Chondrocyte (in vitro differentiated cells): Measurements from ENCODE around the gene IP6K3. TPM values are rescaled to one million over a fixed set of nuclear protein-coding genes. Genes with fewer than 3 reads are reported as not detected.

Source experiments
- DNase-seq: peaks from one replicate; pipeline ENCODE4 v3.0.0; 2021; ENCODE audit warnings: mixed read lengths, low spot score
- H3K27ac Mint-ChIP-seq: one replicate; pipeline ENCODE4 v1.8.0; 2021; ENCODE audit warnings: mild to moderate bottlenecking, moderate library complexity, mixed read lengths; ENCODE audit not compliant: unreplicated experiment
- H3K27me3 Mint-ChIP-seq: 2 replicates; pipeline ENCODE4 v1.8.0; 2021; ENCODE audit warnings: low read depth, mixed read lengths
- H3K36me3 Mint-ChIP-seq: 2 replicates; pipeline ENCODE4 v1.8.0; 2021; ENCODE audit warnings: low read depth, mixed read lengths
- H3K4me1 Mint-ChIP-seq: 2 replicates; pipeline ENCODE4 v1.8.0; 2021; ENCODE audit warnings: low read depth, mild to moderate bottlenecking, mixed read lengths
- H3K4me3 Mint-ChIP-seq: one replicate; pipeline ENCODE4 v1.8.0; 2021; ENCODE audit warnings: mild to moderate bottlenecking, moderate library complexity, mixed read lengths; ENCODE audit not compliant: unreplicated experiment
- H3K9me3 Mint-ChIP-seq: 2 replicates; pipeline ENCODE4 v1.8.0; 2021; ENCODE audit warnings: low read depth, mixed read lengths
- CTCF ChIP-seq: fragments of 200-600 bp; sonication (generic); IDR thresholded peaks from 2 replicates; pipeline ENCODE4 v1.5.0; 2021; ENCODE audit warnings: antibody characterized with exemption, mild to moderate bottlenecking, moderate library complexity
- total RNA-seq: library from RNA; stranded (reverse); gene quantifications from 3 replicates; pipeline ENCODE4 v1.2.1, GENCODE V29; 2021

IP6K3 gene
- total RNA-seq, 1 donor from 2014 or later = 6.5 TPM

GRCh38 chr6:33704215-33705066 is 42.3 kb downstream of the IP6K3 start:
- TF ChIP-seq CTCF = no peak
- DNase-seq = peak; percentile 79
- Mint-ChIP-seq H3K36me3 (peaks cover 4% of the 10 kb centered on the region), H3K4me3 (no peak overlapping the region), H3K27ac (peak overlapping the region; percentile 4), H3K4me1 (peaks cover 26% of the 10 kb centered on the region), H3K27me3 (no peaks in the 10 kb centered on the region), H3K9me3 (no peaks in the 10 kb centered on the region)

- Mint-ChIP-seq H3K27ac (peak overlapping the region; percentile 24), H3K36me3 (peaks cover 2% of the 10 kb centered on the region), H3K27me3 (no peaks in the 10 kb centered on the region), H3K4me1 (peaks cover 24% of the 10 kb centered on the region), H3K9me3 (no peaks in the 10 kb centered on the region), H3K4me3 (no peak overlapping the region)
- peak; percentile 28 for DNase-seq
- peak; percentile 77 for TF ChIP-seq CTCF
These were observed 44.2 kb downstream of the IP6K3 start for GRCh38 chr6:33702345-33702977.

GRCh38 chr6:33700391-33701050 is 46.2 kb downstream of the IP6K3 start:
- Mint-ChIP-seq H3K36me3 (peaks cover 2% of the 10 kb centered on the region), H3K27me3 (no peaks in the 10 kb centered on the region), H3K9me3 (no peaks in the 10 kb centered on the region), H3K4me3 (no peak overlapping the region), H3K27ac (no peak overlapping the region), H3K4me1 (peaks cover 32% of the 10 kb centered on the region)
- peak; percentile 84 for TF ChIP-seq CTCF
- DNase-seq = no peak

GRCh38 chr6:33699739-33700138 is 47.0 kb downstream of the IP6K3 start:
- DNase-seq = peak; percentile 19
- Mint-ChIP-seq H3K27me3 (no peaks in the 10 kb centered on the region), H3K4me3 (no peak overlapping the region), H3K4me1 (peaks cover 32% of the 10 kb centered on the region), H3K9me3 (no peaks in the 10 kb centered on the region), H3K27ac (no peak overlapping the region), H3K36me3 (peaks cover 2% of the 10 kb centered on the region)
- no peak for TF ChIP-seq CTCF

- Mint-ChIP-seq H3K9me3 (no peaks in the 10 kb centered on the region), H3K4me1 (peaks cover 38% of the 10 kb centered on the region), H3K4me3 (no peak overlapping the region), H3K27me3 (no peaks in the 10 kb centered on the region), H3K27ac (no peak overlapping the region), H3K36me3 (peaks cover 2% of the 10 kb centered on the region)
- no peak for TF ChIP-seq CTCF
- DNase-seq = peak; percentile 35
These were observed 47.6 kb downstream of the IP6K3 start for GRCh38 chr6:33699131-33699530.
